RWPE2 (cell line): ENCODE results near the gene TNNC2.
A peak's percentile ranks its signal among the peaks of the same experiment; 100 is the strongest.

Experiments
- ATAC-seq: fragments of 200-7000 bp; cut with Tn5 transposase; 3 replicates; pipeline ENCODE4 v1.9.1; 2021; ENCODE audit warnings: low read depth
- DNase-seq: peaks from one replicate; pipeline ENCODE4 v3.0.0-alpha.2; 2020; ENCODE audit warnings: low spot score
- H3K27ac ChIP-seq: fragments of 450-650 bp; 2 replicates; pipeline ENCODE4 v1.5.1; 2017; ENCODE audit warnings: mild to moderate bottlenecking; ENCODE audit not compliant: poor library complexity, severe bottlenecking
- H3K27me3 ChIP-seq: fragments of 250-450 bp; sonication (Bioruptor Pico); 2 replicates; pipeline ENCODE4 v1.5.1; 2021; ENCODE audit warnings: mild to moderate bottlenecking, moderate library complexity; ENCODE audit not compliant: insufficient read depth, poor library complexity, severe bottlenecking
- H3K36me3 ChIP-seq: fragments of 250-450 bp; sonication (Bioruptor Pico); 2 replicates; pipeline ENCODE4 v1.5.1; 2020; ENCODE audit warnings: low read depth, mild to moderate bottlenecking, moderate library complexity
- H3K4me1 ChIP-seq: fragments of 250-450 bp; sonication (Bioruptor Pico); 2 replicates; pipeline ENCODE4 v1.5.1; 2021; ENCODE audit warnings: mild to moderate bottlenecking, moderate library complexity; ENCODE audit not compliant: insufficient read depth, poor library complexity, severe bottlenecking
- H3K4me3 ChIP-seq: fragments of 250-450 bp; sonication (Bioruptor Pico); 2 replicates; pipeline ENCODE4 v1.5.1; 2021; ENCODE audit warnings: mild to moderate bottlenecking, moderate library complexity; ENCODE audit not compliant: severe bottlenecking
- H3K9me3 ChIP-seq: fragments of 250-450 bp; sonication (Bioruptor Pico); 2 replicates; pipeline ENCODE4 v1.5.1; 2021; ENCODE audit warnings: mild to moderate bottlenecking, moderate library complexity; ENCODE audit not compliant: severe bottlenecking
- CTCF ChIP-seq: fragments of 450-650 bp; IDR thresholded peaks from one replicate; pipeline ENCODE4 v1.5.1; 2017; ENCODE audit warnings: mild to moderate bottlenecking, moderate library complexity; ENCODE audit not compliant: poor library complexity, severe bottlenecking

Gene TNNC2

GRCh38 chr20:45823949-45824835 lies 2.9 kb downstream of the TNNC2 start:
- Histone ChIP-seq H3K36me3 (no peaks in the 10 kb centered on the region), H3K4me3 (no peak overlapping the region), H3K27ac (no peak overlapping the region), H3K27me3 (peaks cover 15% of the 10 kb centered on the region), H3K9me3 (no peaks in the 10 kb centered on the region), H3K4me1 (no peaks in the 10 kb centered on the region)
- TF ChIP-seq CTCF = peak; percentile 92
- DNase-seq (no peak), ATAC-seq (peak; percentile 55)

- H3K27me3 ChIP-seq = peaks cover 15% of the 10 kb centered on the region
- H3K4me1 ChIP-seq = no peaks in the 10 kb centered on the region
- no peak for TF ChIP-seq CTCF
- no peak overlapping the region for H3K27ac ChIP-seq
- no peaks in the 10 kb centered on the region for H3K9me3 ChIP-seq
- no peaks in the 10 kb centered on the region for H3K36me3 ChIP-seq
- DNase-seq (peak; percentile 89), ATAC-seq (peak; percentile 72)
- no peak overlapping the region for H3K4me3 ChIP-seq
Measured at GRCh38 chr20:45822857-45823256, 4.3 kb downstream of the TNNC2 start.

GRCh38 chr20:45821947-45822346 lies 5.2 kb downstream of the TNNC2 start:
- Histone ChIP-seq H3K36me3 (peaks cover 5% of the 10 kb centered on the region), H3K27me3 (peaks cover 15% of the 10 kb centered on the region), H3K27ac (no peak overlapping the region), H3K4me1 (no peaks in the 10 kb centered on the region), H3K4me3 (no peak overlapping the region), H3K9me3 (no peaks in the 10 kb centered on the region)
- TF ChIP-seq CTCF = no peak
- ATAC-seq (no peak), DNase-seq (no peak)

- no peak for ATAC-seq
- Histone ChIP-seq H3K27me3 (peaks cover 15% of the 10 kb centered on the region), H3K27ac (no peak overlapping the region), H3K9me3 (no peaks in the 10 kb centered on the region), H3K4me3 (no peak overlapping the region), H3K4me1 (peaks cover under 1% of the 10 kb centered on the region), H3K36me3 (peaks cover 29% of the 10 kb centered on the region)
- no peak for TF ChIP-seq CTCF
- DNase-seq = no peak
Measured at GRCh38 chr20:45819466-45819865, 7.6 kb downstream of the TNNC2 start.

- Histone ChIP-seq H3K4me3 (no peak overlapping the region), H3K36me3 (peaks cover 42% of the 10 kb centered on the region), H3K27me3 (peaks cover 6% of the 10 kb centered on the region), H3K9me3 (no peaks in the 10 kb centered on the region), H3K4me1 (peaks cover 8% of the 10 kb centered on the region), H3K27ac (no peak overlapping the region)
- DNase-seq (no peak), ATAC-seq (no peak)
- TF ChIP-seq CTCF = no peak
Measured at GRCh38 chr20:45818239-45818638, 8.9 kb downstream of the TNNC2 start.
